AG04449 (cell line): ENCODE data around the gene TCTN2.

Experiments
- CTCF ChIA-PET: fragments of 350-600 bp; formaldehyde crosslinking; extraction: SDS; loops from one replicate; lab custom pipeline; 2021; ENCODE audit warnings: antibody characterized with exemption; lab: Yijun Ruan, JAX
- POLR2A ChIA-PET: fragments of 400-600, 350-600 bp; formaldehyde crosslinking; extraction: SDS; loops from one replicate; lab custom pipeline; 2020; ENCODE audit warnings: antibody characterized with exemption, inconsistent platforms; lab: Yijun Ruan, JAX
- DNase-seq: peaks from one replicate; pipeline ENCODE4 v3.0.0-alpha.2; 2010; ENCODE audit warnings: low read depth, low spot score
- H3K4me3 ChIP-seq: 2 replicates; pipeline ENCODE4 v1.5.1; 2011; ENCODE audit warnings: low read depth, mild to moderate bottlenecking, control low read depth, low read length
- TF ChIP-seq, protein P1 (sequence below): IDR thresholded peaks from one replicate; pipeline ENCODE4 v1.5.1; 2011; ENCODE audit warnings: mild to moderate bottlenecking, moderate library complexity, low read length, control low read depth, inconsistent platforms; ENCODE audit not compliant: insufficient read depth; ENCODE audit errors: missing control alignments

TCTN2 gene

DNA sequence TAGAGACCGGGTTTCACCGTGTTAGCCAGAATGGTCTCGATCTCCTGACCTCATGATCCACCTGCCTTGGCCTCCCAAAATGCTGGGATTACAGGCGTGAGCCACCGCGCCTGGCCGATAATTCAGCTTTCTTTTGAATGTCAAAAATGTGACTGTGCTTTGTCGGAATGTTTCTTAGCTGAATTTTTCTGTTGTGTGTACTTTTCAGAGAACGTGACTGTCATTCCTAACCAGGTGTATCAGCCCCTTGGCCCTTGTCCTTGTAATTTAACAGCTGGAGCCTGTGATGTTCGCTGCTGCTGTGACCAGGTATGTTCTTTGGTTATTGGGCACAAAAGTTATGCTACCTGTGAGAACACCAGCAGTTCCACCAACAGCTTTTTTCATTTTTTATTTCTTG lies 8.1 kb downstream of the TCTN2 start:
- TF ChIP-seq, protein P1, sequence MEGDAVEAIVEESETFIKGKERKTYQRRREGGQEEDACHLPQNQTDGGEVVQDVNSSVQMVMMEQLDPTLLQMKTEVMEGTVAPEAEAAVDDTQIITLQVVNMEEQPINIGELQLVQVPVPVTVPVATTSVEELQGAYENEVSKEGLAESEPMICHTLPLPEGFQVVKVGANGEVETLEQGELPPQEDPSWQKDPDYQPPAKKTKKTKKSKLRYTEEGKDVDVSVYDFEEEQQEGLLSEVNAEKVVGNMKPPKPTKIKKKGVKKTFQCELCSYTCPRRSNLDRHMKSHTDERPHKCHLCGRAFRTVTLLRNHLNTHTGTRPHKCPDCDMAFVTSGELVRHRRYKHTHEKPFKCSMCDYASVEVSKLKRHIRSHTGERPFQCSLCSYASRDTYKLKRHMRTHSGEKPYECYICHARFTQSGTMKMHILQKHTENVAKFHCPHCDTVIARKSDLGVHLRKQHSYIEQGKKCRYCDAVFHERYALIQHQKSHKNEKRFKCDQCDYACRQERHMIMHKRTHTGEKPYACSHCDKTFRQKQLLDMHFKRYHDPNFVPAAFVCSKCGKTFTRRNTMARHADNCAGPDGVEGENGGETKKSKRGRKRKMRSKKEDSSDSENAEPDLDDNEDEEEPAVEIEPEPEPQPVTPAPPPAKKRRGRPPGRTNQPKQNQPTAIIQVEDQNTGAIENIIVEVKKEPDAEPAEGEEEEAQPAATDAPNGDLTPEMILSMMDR = no peak
- H3K4me3 ChIP-seq = no peak overlapping the region
- POLR2A ChIA-PET = interaction anchor here (0.6 to 0.8 kb wide), 2 partner anchors 27 to 34 kb away, joined by 3 read pairs; no protein-coding TSS in a partner anchor
- DNase-seq = no peak
- CTCF ChIA-PET = no interaction called here

DNA sequence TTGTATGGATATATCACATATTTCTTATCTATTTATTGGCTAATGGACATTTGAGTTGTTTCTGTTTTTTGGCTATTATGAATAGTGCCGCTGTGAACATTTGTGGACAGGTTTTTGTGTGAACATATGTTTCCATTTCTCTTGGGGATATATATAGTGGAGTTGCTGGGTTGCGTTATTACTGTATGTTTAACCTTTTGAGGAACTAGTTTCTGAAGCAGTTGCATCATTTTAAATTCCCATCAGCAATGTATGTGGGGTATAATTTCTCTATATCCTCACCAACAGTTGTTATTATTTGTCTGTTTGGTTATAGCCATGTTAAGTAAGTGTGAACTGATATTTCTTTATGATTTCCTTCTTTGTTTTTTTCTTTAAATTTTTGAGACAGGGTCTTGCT lies 10.7 kb downstream of the TCTN2 start:
- TF ChIP-seq, protein P1 = no peak
- no peak overlapping the region for H3K4me3 ChIP-seq
- no peak for DNase-seq
- ChIA-PET CTCF (no interaction called here), POLR2A (interaction anchor here (0.7 kb wide), 1 partner anchor 8 kb away, joined by 3 read pairs; no protein-coding TSS in a partner anchor)

DNA sequence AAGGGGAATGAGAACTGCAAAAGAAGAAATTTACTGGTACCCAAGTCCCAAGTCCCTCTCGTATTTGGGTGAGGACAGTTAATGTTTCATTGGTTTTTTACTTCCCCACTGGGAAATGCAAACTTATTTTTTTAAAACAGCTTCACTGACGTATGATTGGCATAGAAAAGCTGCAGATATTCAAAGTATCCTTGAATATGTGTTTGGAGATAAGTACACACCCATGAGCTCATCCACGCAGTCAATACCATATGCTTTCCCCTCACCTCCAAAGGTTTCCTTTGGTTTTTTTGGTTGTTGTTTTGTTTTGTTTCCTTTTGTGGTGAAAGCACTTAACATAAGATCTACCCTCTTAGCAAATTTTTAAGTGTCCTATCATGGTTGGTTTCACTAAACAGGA lies 13.1 kb downstream of the TCTN2 start:
- CTCF ChIA-PET = no interaction called here
- no peak for DNase-seq
- no peak overlapping the region for H3K4me3 ChIP-seq
- POLR2A ChIA-PET = no interaction called here
- TF ChIP-seq, protein P1 = no peak

DNA sequence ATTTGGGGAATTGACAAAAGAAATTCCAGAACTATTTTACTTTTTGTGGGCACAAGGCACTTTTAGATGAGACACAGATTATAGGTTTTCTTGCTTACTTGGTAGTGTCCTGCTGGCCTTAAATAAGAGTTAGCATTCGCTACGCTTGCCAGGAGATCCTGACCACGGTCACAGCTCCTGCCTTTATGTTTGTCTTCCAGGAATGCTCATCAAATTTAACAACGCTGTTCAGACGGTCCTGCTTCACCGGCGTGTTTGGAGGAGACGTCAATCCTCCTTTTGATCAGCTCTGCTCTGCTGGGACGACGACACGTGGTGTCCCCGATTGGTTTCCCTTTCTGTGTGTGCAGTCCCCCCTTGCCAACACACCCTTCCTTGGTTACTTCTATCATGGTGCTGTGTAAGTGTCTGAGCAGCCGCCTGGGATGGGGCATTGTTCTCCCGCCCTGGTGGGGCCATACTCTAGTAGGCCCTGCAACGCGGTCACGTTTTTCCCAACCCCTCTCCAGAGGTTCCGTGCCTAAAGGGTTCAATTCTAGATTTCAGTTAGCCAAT lies 15.8 kb downstream of the TCTN2 start:
- CTCF ChIA-PET = interaction anchor here (0.8 kb wide), 1 partner anchor 10 kb away, joined by 3 read pairs; no protein-coding TSS in a partner anchor

DNA sequence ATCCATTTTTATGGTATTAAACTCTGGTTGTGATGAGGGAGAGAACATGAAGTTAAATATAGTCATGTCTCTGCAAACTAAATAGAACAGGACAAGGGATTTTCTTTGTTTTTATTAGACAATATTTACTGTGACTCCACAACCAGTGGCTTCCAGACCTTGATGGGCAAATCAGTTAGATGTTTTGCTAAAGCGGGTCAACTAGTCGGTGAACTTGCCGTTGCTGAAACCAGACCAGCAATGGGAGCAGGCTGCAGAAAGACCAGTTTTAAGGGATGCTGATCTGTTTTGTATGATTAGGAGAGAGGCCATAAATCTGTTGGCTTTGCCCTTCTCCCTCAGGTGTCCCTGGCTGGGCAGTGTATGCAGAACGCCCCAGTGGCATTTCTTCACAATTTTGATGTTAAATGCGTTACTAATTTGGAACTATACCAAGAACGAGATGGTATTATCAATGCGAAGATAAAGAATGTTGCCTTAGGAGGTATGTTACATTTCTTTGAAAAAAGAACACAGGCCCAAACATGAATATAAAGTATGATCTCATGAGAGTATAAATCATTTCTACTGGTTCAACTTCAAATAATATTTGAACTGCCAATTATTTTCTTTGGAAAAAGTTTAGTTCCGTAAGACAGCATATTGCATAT lies 19.4 kb downstream of the TCTN2 start:
- POLR2A ChIA-PET = no interaction called here
- CTCF ChIA-PET = no interaction called here
- no peak overlapping the region for H3K4me3 ChIP-seq
- TF ChIP-seq, protein P1 = no peak
- DNase-seq = no peak

More for the DNA sequence above, 15.8 kb downstream of the TCTN2 start:
- no peak overlapping the region for H3K4me3 ChIP-seq
- TF ChIP-seq, protein P1 = no peak
- POLR2A ChIA-PET = no interaction called here
- no peak for DNase-seq

DNA sequence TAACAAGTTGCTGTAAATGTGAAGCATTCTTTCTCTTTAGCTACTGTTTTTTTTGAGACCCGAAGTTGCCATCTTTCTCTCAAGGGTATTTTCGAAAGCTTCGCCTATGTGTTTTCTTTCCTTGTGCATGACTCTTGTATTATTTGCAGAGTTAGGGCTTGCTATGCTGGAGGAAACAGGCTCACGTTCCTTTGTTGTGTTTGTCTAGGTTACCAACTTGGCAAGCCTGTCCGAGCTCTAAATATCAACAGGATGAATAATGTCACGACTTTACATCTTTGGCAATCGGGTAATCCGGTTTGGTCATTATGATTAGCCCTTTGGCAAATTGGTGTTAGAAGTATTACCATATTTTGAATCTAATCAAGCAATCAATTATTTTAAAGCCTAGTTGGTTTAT lies 25.3 kb downstream of the TCTN2 start:
- CTCF ChIA-PET = interaction anchor here (1.0 kb wide), 1 partner anchor 10 kb away, joined by 3 read pairs; no protein-coding TSS in a partner anchor
- DNase-seq = no peak
- H3K4me3 ChIP-seq = no peak overlapping the region
- TF ChIP-seq, protein P1 = no peak
- POLR2A ChIA-PET = no interaction called here
